GM18502 (cell line): ENCODE data around the gene ZNF565.
"Not testable (repeated sequence)": the region's sequence is repeated elsewhere in the genome, so short reads cannot be mapped to it uniquely, and the experiment has no call there.

Experiments used
- ATAC-seq: cut with Tn5 transposase; IDR thresholded peaks from one replicate; pipeline ENCODE4 v1.9.1; 2021; ENCODE audit warnings: mild to moderate bottlenecking; ENCODE audit not compliant: unreplicated experiment, poor library complexity

The ZNF565 gene

GRCh38 chr19:36214386-36215275 is at the start of gene ZNF565, which contains the start of gene ZNF146:
Gene ZNF565 (minus strand): TSS chr19:36214665. CDS start chr19:36201985, 12,680 bp downstream.
Gene ZNF146 (plus strand): TSS chr19:36215106. CDS start chr19:36236441, 21,335 bp downstream.
- peak; percentile 93 for ATAC-seq

GRCh38 chr19:36259211-36259610 is 44.7 kb upstream of the ZNF565 start:
- ATAC-seq: no peak

- no peak for ATAC-seq
These were observed 43.8 kb upstream of the ZNF565 start for GRCh38 chr19:36258028-36258875.

GRCh38 chr19:36257520-36257876 is 43.0 kb upstream of the ZNF565 start:
- no peak for ATAC-seq

- no peak for ATAC-seq
These were observed 42.5 kb upstream of the ZNF565 start for GRCh38 chr19:36256853-36257519.

GRCh38 chr19:36256064-36256463 is 41.6 kb upstream of the ZNF565 start:
- ATAC-seq: no peak

GRCh38 chr19:36255316-36255715 is 40.9 kb upstream of the ZNF565 start:
- ATAC-seq: no peak

- ATAC-seq: no peak
These were observed 40.4 kb upstream of the ZNF565 start for GRCh38 chr19:36254848-36255247.

- no peak for ATAC-seq
These were observed 37.6 kb upstream of the ZNF565 start for GRCh38 chr19:36252047-36252446.

GRCh38 chr19:36246006-36246481 is 31.6 kb upstream of the ZNF565 start:
- no peak for ATAC-seq

GRCh38 chr19:36245210-36246005 is 30.9 kb upstream of the ZNF565 start:
- no peak for ATAC-seq

GRCh38 chr19:36244066-36244465 is 29.6 kb upstream of the ZNF565 start:
- no peak for ATAC-seq

- ATAC-seq: no peak
These were observed 22.5 kb upstream of the ZNF565 start for GRCh38 chr19:36236946-36237310.

GRCh38 chr19:36236304-36236945 is 22.0 kb upstream of the ZNF565 start:
- ATAC-seq: no peak

GRCh38 chr19:36233626-36234025 is 19.2 kb upstream of the ZNF565 start:
- ATAC-seq: not testable (repeated sequence)

GRCh38 chr19:36225219-36225892 is 10.9 kb upstream of the ZNF565 start:
- no peak for ATAC-seq

GRCh38 chr19:36222503-36222902 is 8.0 kb upstream of the ZNF565 start:
- ATAC-seq: no peak

GRCh38 chr19:36221474-36221873 is 7.0 kb upstream of the ZNF565 start:
- no peak for ATAC-seq
